Measurements from ENCODE around the gene RNF180.

GRCh38 chr5:64347309-64347708 lies 181.7 kb downstream of the RNF180 start:
- TF ChIP-seq POLR2AphosphoS5 (IDR thresholded peaks at IDR 0.05; ENCODE audit: borderline replicate concordance, low read depth, low read length) (no peak), EZH2 (IDR thresholded peaks at IDR 0.05) (no peak), FOXP2 (optimal IDR thresholded peaks at IDR 0.05; ENCODE audit: control extremely low read depth, extremely low read length, insufficient read depth) (no peak)
